Activated CD8-positive, alpha-beta memory T cell treated with anti-CD3 and anti-CD28 coated beads, Interleukin-2, amount 10 ng/mL, durations not matched to agents 7 days and 5 days (primary cell): ENCODE results near the gene ZNF197. TPM values are rescaled to one million over a fixed set of nuclear protein-coding genes. Genes with fewer than 3 reads are reported as not detected.
"Not testable (repeated sequence)": the region's sequence is repeated elsewhere in the genome, so short reads cannot be mapped to it uniquely, and the experiment has no call there.

Experiments
- ATAC-seq: fragments of 150-1000 bp; cut with Tn5 transposase; one replicate; pipeline ENCODE4 v1.10.0; 2021; ENCODE audit warnings: moderate library complexity
- CTCF ChIA-PET: fragments of 350-600 bp; sonication (Branson Sonifier 250); formaldehyde crosslinking; loops from one replicate; lab custom pipeline; 2021; ENCODE audit warnings: antibody characterized with exemption; lab: Charles Lee
- DNase-seq: peaks from one replicate; pipeline ENCODE4 v3.0.0-alpha.2; 2020
- H3K27ac Mint-ChIP-seq: one replicate; pipeline ENCODE4 v1.8.0; 2021; ENCODE audit warnings: mild to moderate bottlenecking, mixed read lengths
- H3K27me3 Mint-ChIP-seq: one replicate; pipeline ENCODE4 v1.8.0; 2021; ENCODE audit warnings: mixed read lengths
- H3K36me3 Mint-ChIP-seq: one replicate; pipeline ENCODE4 v1.8.0; 2021; ENCODE audit warnings: mild to moderate bottlenecking, mixed read lengths
- H3K4me1 Mint-ChIP-seq: one replicate; pipeline ENCODE4 v1.8.0; 2021; ENCODE audit warnings: mixed read lengths
- H3K4me3 Mint-ChIP-seq: one replicate; pipeline ENCODE4 v1.8.0; 2021; ENCODE audit warnings: mild to moderate bottlenecking, moderate library complexity, mixed read lengths
- H3K9me3 Mint-ChIP-seq: one replicate; pipeline ENCODE4 v1.8.0; 2022; ENCODE audit warnings: low read depth, mixed read lengths
- total RNA-seq, 2 experiments: library from RNA; stranded (reverse); gene quantifications; one replicate each; pipeline ENCODE4 v1.2.3, GENCODE V29; 2021

The ZNF197 gene
- total RNA-seq, 2 experiments from 2014 or later, result 12.7 to 13.8 TPM

DNA sequence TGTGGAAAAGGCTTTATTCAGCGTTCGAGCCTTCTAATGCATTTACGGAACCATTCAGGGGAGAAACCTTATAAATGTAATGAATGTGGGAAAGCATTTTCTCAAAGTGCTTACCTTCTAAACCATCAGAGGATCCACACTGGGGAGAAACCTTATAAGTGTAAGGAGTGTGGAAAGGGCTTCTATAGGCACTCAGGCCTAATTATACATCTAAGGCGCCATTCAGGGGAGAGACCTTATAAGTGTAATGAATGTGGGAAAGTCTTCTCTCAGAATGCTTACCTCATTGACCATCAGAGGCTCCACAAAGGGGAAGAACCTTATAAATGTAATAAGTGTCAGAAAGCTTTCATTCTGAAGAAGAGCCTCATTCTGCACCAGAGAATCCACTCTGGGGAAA, 17.5 kb downstream of the ZNF197 start:
- no peak for ATAC-seq
- Mint-ChIP-seq H3K36me3 (peaks cover 83% of the 10 kb centered on the region), H3K4me3 (no peak overlapping the region), H3K9me3 (peaks cover 59% of the 10 kb centered on the region), H3K4me1 (no peaks in the 10 kb centered on the region), H3K27ac (no peak overlapping the region), H3K27me3 (no peaks in the 10 kb centered on the region)
- no peak for DNase-seq
- CTCF ChIA-PET, result no interaction called here

DNA sequence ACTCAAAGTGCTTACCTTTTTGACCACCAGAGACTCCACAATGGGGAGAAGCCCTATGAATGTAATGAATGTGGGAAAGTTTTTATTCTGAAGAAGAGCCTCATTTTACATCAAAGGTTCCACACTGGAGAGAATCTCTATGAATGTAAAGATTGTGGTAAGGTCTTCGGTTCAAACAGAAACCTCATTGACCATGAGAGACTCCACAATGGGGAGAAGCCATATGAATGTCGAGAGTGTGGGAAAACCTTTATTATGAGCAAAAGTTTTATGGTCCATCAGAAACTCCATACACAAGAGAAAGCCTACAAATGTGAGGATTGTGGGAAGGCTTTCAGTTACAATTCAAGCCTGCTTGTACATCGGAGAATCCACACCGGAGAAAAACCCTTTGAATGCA, 18.2 kb downstream of the ZNF197 start:
- CTCF ChIA-PET, result no interaction called here
- H3K27ac Mint-ChIP-seq, result no peak overlapping the region
- H3K4me1 Mint-ChIP-seq, result peaks cover 6% of the 10 kb centered on the region
- no peaks in the 10 kb centered on the region for H3K27me3 Mint-ChIP-seq
- peaks cover 60% of the 10 kb centered on the region for H3K9me3 Mint-ChIP-seq
- no peak for ATAC-seq
- no peak for DNase-seq
- peaks cover 84% of the 10 kb centered on the region for H3K36me3 Mint-ChIP-seq
- H3K4me3 Mint-ChIP-seq, result no peak overlapping the region

GRCh38 chr3:44647771-44648170, 22.9 kb downstream of the ZNF197 start:
- peak overlapping the region; percentile 77 for H3K4me3 Mint-ChIP-seq
- H3K36me3 Mint-ChIP-seq, result peaks cover 63% of the 10 kb centered on the region
- ATAC-seq (no peak), DNase-seq (no peak)
- H3K27ac Mint-ChIP-seq, result no peak overlapping the region
- CTCF ChIA-PET, result no interaction called here
- H3K27me3 Mint-ChIP-seq, result no peaks in the 10 kb centered on the region
- H3K4me1 Mint-ChIP-seq, result peaks cover 11% of the 10 kb centered on the region
- peaks cover 35% of the 10 kb centered on the region for H3K9me3 Mint-ChIP-seq

DNA sequence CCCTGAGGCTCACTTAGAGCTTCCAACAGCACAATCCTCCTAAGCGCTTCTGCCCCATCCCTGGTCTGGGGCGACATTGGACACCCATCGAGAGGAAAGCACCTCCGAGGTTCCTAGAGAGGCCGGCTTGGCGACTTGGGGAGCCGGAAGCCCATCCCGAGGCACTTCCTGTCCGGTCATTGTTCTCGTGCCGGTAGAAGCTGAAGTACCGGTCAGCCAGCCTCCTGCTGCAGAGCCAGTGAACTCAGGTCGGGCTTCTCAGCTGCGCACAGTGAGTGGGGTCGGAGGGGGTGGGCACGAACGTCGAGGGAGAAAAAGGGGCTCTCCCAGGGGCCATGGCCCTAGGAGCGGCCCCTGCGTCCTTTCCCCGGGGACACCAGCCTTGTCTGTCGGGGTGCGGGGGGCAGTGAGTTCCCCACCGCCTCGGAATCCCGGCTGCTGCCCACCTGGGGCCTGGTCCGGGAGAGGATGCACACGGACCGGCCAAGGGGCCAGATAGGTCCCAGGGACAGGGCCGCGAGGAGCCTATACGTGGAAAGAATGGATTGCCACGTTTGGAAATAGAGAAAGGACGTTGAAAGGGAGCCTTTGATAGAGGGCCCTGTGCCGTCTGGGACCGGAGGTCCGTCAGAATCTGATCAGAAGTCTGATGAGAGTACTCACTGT, 23.9 kb downstream of the ZNF197 start, which contains the start of gene ZNF35:
ZNF35 (plus strand) TSS at position 169 of the 666 bp plus-strand sequence. CDS start 2,336 bp downstream, outside the sequence.
- peak; percentile 81 for ATAC-seq
- CTCF ChIA-PET, result no interaction called here
- Mint-ChIP-seq H3K36me3 (peaks cover 61% of the 10 kb centered on the region), H3K4me1 (peaks cover 11% of the 10 kb centered on the region), H3K9me3 (peaks cover 25% of the 10 kb centered on the region), H3K27ac (peak within 1 kb of the TSS; percentile 72), H3K4me3 (peak within 1 kb of the TSS; percentile 77), H3K27me3 (no peaks in the 10 kb centered on the region)
- DNase-seq, result peak; percentile 65

- Mint-ChIP-seq H3K9me3 (peaks cover 25% of the 10 kb centered on the region), H3K4me3 (no peak overlapping the region)
Measured at GRCh38 chr3:44649709-44650108, 24.9 kb downstream of the ZNF197 start.

DNA sequence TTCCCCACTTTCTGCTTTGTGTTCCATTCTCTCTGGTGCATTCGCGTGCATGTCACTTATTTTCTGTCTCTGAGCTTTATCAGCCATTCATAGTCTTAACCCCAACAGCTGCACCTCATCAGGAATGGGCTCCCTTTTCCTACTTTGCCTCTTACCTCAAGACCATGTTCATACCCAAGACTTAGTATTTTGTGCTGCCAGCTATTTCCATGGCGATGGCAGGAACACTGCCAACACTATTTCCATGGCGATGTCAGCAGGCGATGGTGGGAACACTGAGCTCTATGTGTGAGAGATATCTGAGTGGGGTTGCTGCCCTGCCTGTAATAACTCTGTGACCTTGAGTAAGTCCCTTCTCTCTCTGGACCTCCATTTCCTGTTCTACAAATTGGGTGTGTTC, 29.2 kb downstream of the ZNF197 start:
- ATAC-seq (no peak), DNase-seq (no peak)
- peaks cover 2% of the 10 kb centered on the region for H3K4me1 Mint-ChIP-seq
- peaks cover 22% of the 10 kb centered on the region for H3K9me3 Mint-ChIP-seq
- peaks cover 66% of the 10 kb centered on the region for H3K36me3 Mint-ChIP-seq
- H3K27ac Mint-ChIP-seq, result no peak overlapping the region
- CTCF ChIA-PET, result no interaction called here
- no peak overlapping the region for H3K4me3 Mint-ChIP-seq
- H3K27me3 Mint-ChIP-seq, result no peaks in the 10 kb centered on the region

More at GRCh38 chr3:44649709-44650108, 24.9 kb downstream of the ZNF197 start:
- Mint-ChIP-seq H3K27me3 (no peaks in the 10 kb centered on the region), H3K27ac (no peak overlapping the region), H3K36me3 (peaks cover 67% of the 10 kb centered on the region), H3K4me1 (peaks cover 11% of the 10 kb centered on the region)
- CTCF ChIA-PET, result no interaction called here
- DNase-seq (no peak), ATAC-seq (no peak)

- no peak overlapping the region for H3K27ac Mint-ChIP-seq
- ATAC-seq (no peak), DNase-seq (no peak)
- no peaks in the 10 kb centered on the region for H3K4me1 Mint-ChIP-seq
- no peaks in the 10 kb centered on the region for H3K27me3 Mint-ChIP-seq
- H3K36me3 Mint-ChIP-seq, result peaks cover 57% of the 10 kb centered on the region
- H3K9me3 Mint-ChIP-seq, result peaks cover 27% of the 10 kb centered on the region
- CTCF ChIA-PET, result no interaction called here
- H3K4me3 Mint-ChIP-seq, result no peak overlapping the region
Measured at GRCh38 chr3:44659015-44659414, 34.2 kb downstream of the ZNF197 start.

DNA sequence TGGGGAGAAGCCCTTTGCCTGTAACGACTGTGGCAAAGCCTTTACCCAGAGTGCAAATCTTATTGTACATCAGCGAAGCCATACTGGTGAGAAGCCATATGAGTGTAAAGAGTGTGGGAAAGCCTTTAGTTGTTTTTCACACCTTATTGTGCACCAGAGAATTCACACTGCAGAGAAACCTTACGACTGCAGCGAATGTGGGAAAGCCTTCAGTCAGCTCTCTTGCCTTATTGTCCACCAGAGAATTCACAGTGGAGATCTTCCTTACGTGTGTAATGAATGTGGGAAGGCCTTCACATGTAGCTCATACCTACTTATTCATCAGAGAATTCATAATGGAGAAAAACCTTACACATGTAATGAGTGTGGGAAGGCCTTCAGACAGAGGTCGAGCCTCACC, 34.6 kb downstream of the ZNF197 start:
- Mint-ChIP-seq H3K4me3 (no peak overlapping the region), H3K9me3 (peaks cover 27% of the 10 kb centered on the region), H3K4me1 (no peaks in the 10 kb centered on the region)

GRCh38 chr3:44661189-44661588, 36.4 kb downstream of the ZNF197 start:
- ATAC-seq (no peak), DNase-seq (no peak)
- Mint-ChIP-seq H3K36me3 (peaks cover 46% of the 10 kb centered on the region), H3K27ac (no peak overlapping the region), H3K4me3 (no peak overlapping the region), H3K4me1 (no peaks in the 10 kb centered on the region), H3K9me3 (peaks cover 30% of the 10 kb centered on the region), H3K27me3 (no peaks in the 10 kb centered on the region)
- CTCF ChIA-PET, result no interaction called here

More for the DNA sequence above, 34.6 kb downstream of the ZNF197 start:
- peaks cover 53% of the 10 kb centered on the region for H3K36me3 Mint-ChIP-seq
- CTCF ChIA-PET, result no interaction called here
- DNase-seq (no peak), ATAC-seq (no peak)
- no peak overlapping the region for H3K27ac Mint-ChIP-seq
- H3K27me3 Mint-ChIP-seq, result no peaks in the 10 kb centered on the region

GRCh38 chr3:44665173-44665572, 40.3 kb downstream of the ZNF197 start:
- H3K36me3 Mint-ChIP-seq, result peaks cover 14% of the 10 kb centered on the region
- no peak overlapping the region for H3K4me3 Mint-ChIP-seq
- CTCF ChIA-PET, result no interaction called here
- ATAC-seq (no peak), DNase-seq (no peak)
- no peak overlapping the region for H3K27ac Mint-ChIP-seq
- H3K9me3 Mint-ChIP-seq, result peaks cover 12% of the 10 kb centered on the region
- no peaks in the 10 kb centered on the region for H3K27me3 Mint-ChIP-seq
- no peaks in the 10 kb centered on the region for H3K4me1 Mint-ChIP-seq

DNA sequence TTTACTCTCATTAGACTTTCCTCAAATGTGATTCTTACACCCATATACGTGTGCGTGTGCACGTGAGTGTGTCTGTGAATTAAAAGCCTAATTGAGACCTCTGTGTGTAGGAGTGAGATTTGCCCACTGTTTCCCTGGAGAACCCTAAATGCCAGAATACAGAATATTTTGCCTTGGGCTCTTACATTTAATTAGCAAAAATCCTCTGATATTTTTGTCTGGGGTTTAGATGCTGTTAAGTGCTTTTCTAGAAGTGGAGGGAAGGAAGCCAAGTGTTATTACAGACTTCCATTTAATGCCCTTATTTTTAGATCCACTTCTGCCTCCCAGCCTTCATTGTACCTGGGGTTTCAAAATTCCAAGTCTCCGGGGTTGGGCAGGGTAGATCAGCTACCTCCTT, 41.5 kb downstream of the ZNF197 start:
- H3K4me1 Mint-ChIP-seq, result no peaks in the 10 kb centered on the region
- no peak overlapping the region for H3K27ac Mint-ChIP-seq
- H3K4me3 Mint-ChIP-seq, result no peak overlapping the region
- DNase-seq (no peak), ATAC-seq (no peak)
- H3K36me3 Mint-ChIP-seq, result peaks cover 7% of the 10 kb centered on the region
- CTCF ChIA-PET, result no interaction called here
- peaks cover 8% of the 10 kb centered on the region for H3K9me3 Mint-ChIP-seq
- no peaks in the 10 kb centered on the region for H3K27me3 Mint-ChIP-seq

GRCh38 chr3:44669760-44670159, 44.9 kb downstream of the ZNF197 start:
- no peak for DNase-seq
- H3K27ac Mint-ChIP-seq, result no peak overlapping the region
- no peak for ATAC-seq
- peaks cover 1% of the 10 kb centered on the region for H3K36me3 Mint-ChIP-seq
- H3K4me1 Mint-ChIP-seq, result no peaks in the 10 kb centered on the region
- CTCF ChIA-PET, result no interaction called here
- no peaks in the 10 kb centered on the region for H3K27me3 Mint-ChIP-seq
- H3K4me3 Mint-ChIP-seq, result no peak overlapping the region
- H3K9me3 Mint-ChIP-seq, result peaks cover 21% of the 10 kb centered on the region

DNA sequence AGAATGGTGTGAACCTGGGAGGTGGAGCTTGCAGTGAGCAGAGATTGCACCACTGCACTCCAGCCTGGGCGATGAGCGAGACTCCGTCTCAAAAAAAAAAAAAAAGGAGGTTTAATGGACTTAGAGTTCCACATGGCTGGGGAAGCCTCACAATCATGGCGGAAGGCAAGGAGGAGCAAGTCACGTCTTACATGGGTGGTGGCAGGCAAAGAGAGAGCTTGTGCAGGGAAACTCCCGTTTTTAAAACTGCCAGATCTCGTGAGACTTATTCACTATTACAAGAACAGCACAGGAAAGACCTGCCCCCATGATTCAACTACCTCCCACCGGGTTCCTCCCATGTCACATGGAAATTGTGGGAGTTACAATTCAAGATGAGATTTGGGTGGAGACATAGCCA, 48.6 kb downstream of the ZNF197 start:
- CTCF ChIA-PET, H3K4me3 Mint-ChIP-seq, H3K27me3 Mint-ChIP-seq, H3K27ac Mint-ChIP-seq, H3K36me3 Mint-ChIP-seq, H3K4me1 Mint-ChIP-seq, DNase-seq, ATAC-seq: not testable (repeated sequence)
- H3K9me3 Mint-ChIP-seq, result peaks cover 13% of the 10 kb centered on the region

DNA sequence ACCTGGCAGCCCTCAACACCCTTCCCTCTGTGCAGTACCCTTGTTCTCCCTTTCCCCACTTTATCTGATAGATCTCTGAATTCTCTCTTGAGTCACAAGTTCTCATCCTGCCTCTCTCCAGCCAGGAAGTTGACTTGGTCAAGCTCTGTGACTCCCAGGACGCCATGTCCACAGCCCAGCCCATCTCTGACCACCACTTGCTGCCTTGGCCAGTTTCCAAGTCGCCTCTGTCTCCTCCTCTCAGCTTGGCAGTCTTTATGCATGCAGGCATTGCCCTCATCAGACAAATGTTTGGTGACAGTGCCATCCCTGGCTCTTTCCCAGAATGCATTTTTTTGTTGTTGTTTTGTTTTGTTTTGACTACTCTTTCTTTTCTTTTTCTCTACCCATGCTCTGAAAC, 49.4 kb downstream of the ZNF197 start:
- Mint-ChIP-seq H3K4me1 (no peaks in the 10 kb centered on the region), H3K27me3 (no peaks in the 10 kb centered on the region), H3K27ac (no peak overlapping the region), H3K4me3 (no peak overlapping the region), H3K9me3 (peaks cover 13% of the 10 kb centered on the region), H3K36me3 (no peaks in the 10 kb centered on the region)
- CTCF ChIA-PET, result no interaction called here
- ATAC-seq (no peak), DNase-seq (no peak)
